NT2/D1 (cell line): ENCODE results near the gene PIP5KL1.

Experiments used
- SUZ12 ChIP-seq: IDR thresholded peaks from 2 replicates; pipeline ENCODE4 v1.6.1; 2011; ENCODE audit not compliant: insufficient read length, insufficient read depth; ENCODE audit errors: extremely low read depth
- YY1 ChIP-seq: IDR thresholded peaks from 2 replicates; pipeline ENCODE4 v1.6.1; 2011; ENCODE audit not compliant: insufficient read length, insufficient read depth
- ZNF274 ChIP-seq: IDR thresholded peaks from 2 replicates; pipeline ENCODE4 v1.6.1; 2011; ENCODE audit warnings: mild to moderate bottlenecking, low read depth, low read length

- TF ChIP-seq ZNF274 (no peak), SUZ12 (no peak), YY1 (no peak)
These were observed 24.9 kb upstream of the PIP5KL1 start for GRCh38 chr9:127955294-127956015.
